ENCODE measurements around the gene ANXA11.
"Not testable (repeated sequence)": the region's sequence is repeated elsewhere in the genome, so short reads cannot be mapped to it uniquely, and the experiment has no call there.

The ANXA11 gene

GRCh38 chr10:80139265-80139664 is 66.1 kb downstream of the ANXA11 start:
- DNase-seq (ENCODE audit: insufficient read length, low spot score) (no peak), FAIRE-seq (no peak)
- no peak for TF ChIP-seq CTCF (IDR thresholded peaks at IDR 0.05; ENCODE audit: insufficient read depth, missing control alignments)

GRCh38 chr10:80137920-80138319 is 67.4 kb downstream of the ANXA11 start:
- DNase-seq (ENCODE audit: insufficient read length, low spot score) (no peak), FAIRE-seq (no peak)
- no peak for TF ChIP-seq CTCF (IDR thresholded peaks at IDR 0.05; ENCODE audit: insufficient read depth, missing control alignments)

- DNase-seq (ENCODE audit: insufficient read length, low spot score) (no peak), FAIRE-seq (no peak)
- TF ChIP-seq CTCF (IDR thresholded peaks at IDR 0.05; ENCODE audit: insufficient read depth, missing control alignments): no peak
Observed at GRCh38 chr10:80137031-80137862, 68.1 kb downstream of the ANXA11 start.

GRCh38 chr10:80136134-80136571 is 69.2 kb downstream of the ANXA11 start:
- no peak for TF ChIP-seq CTCF (IDR thresholded peaks at IDR 0.05; ENCODE audit: insufficient read depth, missing control alignments)
- no peak for DNase-seq (ENCODE audit: insufficient read length, low spot score)
- no peak for FAIRE-seq

- not testable (repeated sequence) for FAIRE-seq; DNase-seq (ENCODE audit: insufficient read length, low spot score)
Observed at GRCh38 chr10:80133687-80134086, 71.7 kb downstream of the ANXA11 start.

- TF ChIP-seq CTCF (IDR thresholded peaks at IDR 0.05; ENCODE audit: insufficient read depth, missing control alignments): no peak
- DNase-seq (ENCODE audit: insufficient read length, low spot score): no peak
- FAIRE-seq: no peak
Observed at GRCh38 chr10:80133206-80133605, 72.1 kb downstream of the ANXA11 start.

GRCh38 chr10:80132299-80133139 is 72.8 kb downstream of the ANXA11 start, which contains the start of gene PLAC9:
PLAC9 (plus strand) TSS chr10:80132730; CDS start chr10:80132763, 33 bp downstream.
- TF ChIP-seq CTCF (IDR thresholded peaks at IDR 0.05; ENCODE audit: insufficient read depth, missing control alignments): no peak
- DNase-seq (ENCODE audit: insufficient read length, low spot score) (no peak), FAIRE-seq (no peak)
